ENCODE results near the gene NIP7. TPM values are rescaled to one million over a fixed set of nuclear protein-coding genes. Genes with fewer than 3 reads are reported as not detected.

NIP7 gene
- total RNA-seq, 1 donor from 2014 or later: 23.7 TPM

DNA sequence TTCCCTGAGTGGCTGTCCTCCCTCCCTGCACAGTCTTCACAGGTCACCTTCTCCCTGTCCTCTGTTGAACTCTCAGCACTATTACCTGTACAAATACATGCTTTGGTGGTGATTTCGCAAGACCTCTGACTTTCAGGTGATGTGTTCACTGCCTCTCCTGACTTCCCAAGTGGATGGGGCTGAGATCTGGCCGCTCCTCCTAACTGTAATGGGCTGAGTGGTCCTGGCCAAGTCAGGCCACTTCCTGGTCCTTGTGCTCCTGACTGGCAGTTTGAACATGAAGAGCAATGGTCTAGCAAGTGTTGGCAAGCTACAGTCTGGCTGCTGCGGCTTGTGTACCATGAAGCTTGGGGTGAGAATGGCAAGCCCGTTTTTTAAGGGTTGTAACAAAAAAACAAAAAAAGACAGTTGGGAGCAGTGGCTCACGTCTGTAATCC is 23.7 kb downstream of the NIP7 start:
- TF ChIP-seq, protein P1, sequence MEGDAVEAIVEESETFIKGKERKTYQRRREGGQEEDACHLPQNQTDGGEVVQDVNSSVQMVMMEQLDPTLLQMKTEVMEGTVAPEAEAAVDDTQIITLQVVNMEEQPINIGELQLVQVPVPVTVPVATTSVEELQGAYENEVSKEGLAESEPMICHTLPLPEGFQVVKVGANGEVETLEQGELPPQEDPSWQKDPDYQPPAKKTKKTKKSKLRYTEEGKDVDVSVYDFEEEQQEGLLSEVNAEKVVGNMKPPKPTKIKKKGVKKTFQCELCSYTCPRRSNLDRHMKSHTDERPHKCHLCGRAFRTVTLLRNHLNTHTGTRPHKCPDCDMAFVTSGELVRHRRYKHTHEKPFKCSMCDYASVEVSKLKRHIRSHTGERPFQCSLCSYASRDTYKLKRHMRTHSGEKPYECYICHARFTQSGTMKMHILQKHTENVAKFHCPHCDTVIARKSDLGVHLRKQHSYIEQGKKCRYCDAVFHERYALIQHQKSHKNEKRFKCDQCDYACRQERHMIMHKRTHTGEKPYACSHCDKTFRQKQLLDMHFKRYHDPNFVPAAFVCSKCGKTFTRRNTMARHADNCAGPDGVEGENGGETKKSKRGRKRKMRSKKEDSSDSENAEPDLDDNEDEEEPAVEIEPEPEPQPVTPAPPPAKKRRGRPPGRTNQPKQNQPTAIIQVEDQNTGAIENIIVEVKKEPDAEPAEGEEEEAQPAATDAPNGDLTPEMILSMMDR (IDR thresholded peaks at IDR 0.05): no peak
- TF ChIP-seq EZH2 (IDR thresholded peaks at IDR 0.05) (no peak), EZH2phosphoT487 (IDR thresholded peaks at IDR 0.05) (no peak)
- Histone ChIP-seq H3K27me3 (no peaks in the 10 kb centered on the region), H3K79me2 (ENCODE audit: low read depth) (no peaks in the 10 kb centered on the region), H2AFZ (replicated peaks) (no peak overlapping the region), H4K20me1 (ENCODE audit: low read depth) (peaks cover 6% of the 10 kb centered on the region), H3K4me3 (no peak overlapping the region), H3K4me1 (no peaks in the 10 kb centered on the region), H3K36me3 (peaks cover 8% of the 10 kb centered on the region), H3K4me2 (no peak overlapping the region), H3K9ac (no peak overlapping the region), H3K9me3 (ENCODE audit: low read depth) (no peaks in the 10 kb centered on the region), H3K27ac (no peak overlapping the region), H3F3A (ENCODE audit: low read depth) (no peaks in the 10 kb centered on the region)
- Mint-ChIP-seq H3K27ac (no peak overlapping the region), H3K36me3 (peaks cover 22% of the 10 kb centered on the region), H3K4me1 (no peaks in the 10 kb centered on the region), H3K9me3 (no peaks in the 10 kb centered on the region), H3K27me3 (ENCODE audit: insufficient read depth, low read depth) (peaks cover 12% of the 10 kb centered on the region), H3K4me3 (no peak overlapping the region)
- no peak for DNase-seq (ENCODE audit: low spot score)

DNA sequence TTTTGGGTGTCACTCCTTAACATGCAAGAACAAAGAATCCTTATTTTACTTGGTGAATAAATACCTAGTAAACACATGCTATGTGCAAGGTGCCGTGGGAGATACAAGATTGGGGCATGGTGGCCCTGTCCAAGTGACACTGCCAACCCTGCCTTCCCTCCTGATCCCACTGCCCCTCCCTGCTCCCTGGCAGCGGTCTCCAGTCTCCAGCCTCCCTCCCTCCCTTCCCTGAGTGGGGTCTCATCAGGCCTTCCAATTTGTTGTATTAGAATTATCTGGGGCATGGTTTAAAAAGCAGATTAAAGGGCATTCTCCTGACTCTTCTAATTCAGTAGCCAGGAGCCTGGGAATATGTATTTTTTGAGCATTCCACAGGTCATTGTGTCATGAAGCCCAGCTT is 24.5 kb downstream of the NIP7 start:
- Mint-ChIP-seq H3K4me3 (no peak overlapping the region), H3K36me3 (peaks cover 25% of the 10 kb centered on the region), H3K27me3 (ENCODE audit: insufficient read depth, low read depth) (peaks cover 12% of the 10 kb centered on the region), H3K9me3 (no peaks in the 10 kb centered on the region), H3K27ac (no peak overlapping the region), H3K4me1 (no peaks in the 10 kb centered on the region)
- Histone ChIP-seq H3K4me1 (no peaks in the 10 kb centered on the region), H4K20me1 (ENCODE audit: low read depth) (peaks cover 6% of the 10 kb centered on the region), H3K27me3 (no peaks in the 10 kb centered on the region), H3K4me3 (no peak overlapping the region), H3K9ac (no peak overlapping the region), H3F3A (ENCODE audit: low read depth) (no peaks in the 10 kb centered on the region), H3K27ac (no peak overlapping the region), H3K36me3 (peaks cover 8% of the 10 kb centered on the region), H2AFZ (replicated peaks) (no peak overlapping the region), H3K9me3 (ENCODE audit: low read depth) (no peaks in the 10 kb centered on the region), H3K79me2 (ENCODE audit: low read depth) (no peaks in the 10 kb centered on the region), H3K4me2 (no peak overlapping the region)
- TF ChIP-seq EZH2 (IDR thresholded peaks at IDR 0.05): no peak
- TF ChIP-seq, protein P1 (IDR thresholded peaks at IDR 0.05): no peak
- TF ChIP-seq EZH2phosphoT487 (IDR thresholded peaks at IDR 0.05): no peak
- no peak for DNase-seq (ENCODE audit: low spot score)

DNA sequence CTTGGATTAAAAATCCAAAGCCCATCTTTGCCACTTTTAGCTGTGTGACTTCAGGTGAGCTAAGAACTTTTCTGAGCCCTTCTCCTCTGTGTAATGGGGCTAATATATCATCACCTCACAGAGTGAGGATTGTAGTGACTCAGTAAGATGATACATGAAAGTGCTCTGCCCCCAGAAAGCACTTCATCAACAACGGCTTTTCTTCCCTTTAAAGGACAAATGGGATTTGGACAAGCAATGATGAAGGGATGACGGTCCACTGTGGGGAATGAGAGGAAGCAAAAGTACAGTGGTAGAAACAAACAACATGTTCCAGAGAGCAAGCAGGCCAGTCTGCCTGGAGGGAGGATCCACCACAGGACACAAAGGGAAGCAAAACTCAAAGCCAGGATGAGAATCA is 26.3 kb downstream of the NIP7 start:
- H3K4me2 ChIP-seq: no peak overlapping the region
- H3K27ac Mint-ChIP-seq: no peak overlapping the region
- H3K36me3 ChIP-seq: peaks cover 8% of the 10 kb centered on the region
- no peaks in the 10 kb centered on the region for H3F3A ChIP-seq (ENCODE audit: low read depth)
- H3K27me3 ChIP-seq: no peaks in the 10 kb centered on the region
- H3K4me3 ChIP-seq: no peak overlapping the region
- H3K9me3 Mint-ChIP-seq: no peaks in the 10 kb centered on the region
- peaks cover 36% of the 10 kb centered on the region for H3K36me3 Mint-ChIP-seq
- H4K20me1 ChIP-seq (ENCODE audit: low read depth): peaks cover 6% of the 10 kb centered on the region
- peaks cover 12% of the 10 kb centered on the region for H3K27me3 Mint-ChIP-seq (ENCODE audit: insufficient read depth, low read depth)
- H3K4me3 Mint-ChIP-seq: no peak overlapping the region
- no peaks in the 10 kb centered on the region for H3K79me2 ChIP-seq (ENCODE audit: low read depth)
- DNase-seq (ENCODE audit: low spot score): no peak
- H2AFZ ChIP-seq (replicated peaks): no peak overlapping the region
- no peak overlapping the region for H3K9ac ChIP-seq
- no peak overlapping the region for H3K27ac ChIP-seq
- H3K4me1 Mint-ChIP-seq: no peaks in the 10 kb centered on the region
- TF ChIP-seq EZH2 (IDR thresholded peaks at IDR 0.05) (no peak), EZH2phosphoT487 (IDR thresholded peaks at IDR 0.05) (no peak)
- TF ChIP-seq, protein P1 (IDR thresholded peaks at IDR 0.05): no peak
- no peaks in the 10 kb centered on the region for H3K9me3 ChIP-seq (ENCODE audit: low read depth)
- H3K4me1 ChIP-seq: no peaks in the 10 kb centered on the region

Measured in neural progenitor cell (in vitro differentiated cells).